Activated CD4-positive, alpha-beta T cell treated with anti-CD3 and anti-CD28 coated beads for 36 hours (primary cell): ENCODE data around the gene FTSJ1. TPM values are rescaled to one million over a fixed set of nuclear protein-coding genes. Genes with fewer than 3 reads are reported as not detected.
A peak's percentile ranks its signal among the peaks of the same experiment; 100 is the strongest.
"Not testable (repeated sequence)": the region's sequence is repeated elsewhere in the genome, so short reads cannot be mapped to it uniquely, and the experiment has no call there.

ENCODE experiments used
- ATAC-seq: fragments of 200-7000 bp; cut with Tn5 transposase; one replicate; pipeline ENCODE4 v1.10.0; 2021; ENCODE audit warnings: mild to moderate bottlenecking, moderate library complexity
- CTCF ChIA-PET: fragments of 350-600 bp; sonication (Branson Sonifier 250); formaldehyde crosslinking; loops from one replicate; lab custom pipeline; 2021; ENCODE audit warnings: antibody characterized with exemption; lab: Charles Lee
- POLR2A ChIA-PET: fragments of 350-600 bp; sonication (Branson Sonifier 250); formaldehyde crosslinking; loops from one replicate; lab custom pipeline; 2021; ENCODE audit warnings: antibody characterized with exemption, inconsistent platforms; lab: Charles Lee
- DNase-seq: peaks from one replicate; pipeline ENCODE4 v3.0.0-alpha.2; 2020
- H3K27ac Mint-ChIP-seq: one replicate; pipeline ENCODE4 v1.8.0; 2021; ENCODE audit warnings: mixed read lengths
- H3K27me3 Mint-ChIP-seq: one replicate; pipeline ENCODE4 v1.8.0; 2021; ENCODE audit warnings: mixed read lengths
- H3K36me3 Mint-ChIP-seq: one replicate; pipeline ENCODE4 v1.8.0; 2021; ENCODE audit warnings: low read depth, mixed read lengths
- H3K4me1 Mint-ChIP-seq: one replicate; pipeline ENCODE4 v1.8.0; 2021; ENCODE audit warnings: mixed read lengths
- H3K4me3 Mint-ChIP-seq: one replicate; pipeline ENCODE4 v1.8.0; 2021; ENCODE audit warnings: mild to moderate bottlenecking, moderate library complexity, mixed read lengths
- H3K9me3 Mint-ChIP-seq: one replicate; pipeline ENCODE4 v1.8.0; 2021; ENCODE audit warnings: low read depth, mixed read lengths
- intact Hi-C, 2 experiments: fragments of 100-400 bp; cut with DNase I in 1 of 2; cut with micrococcal nuclease in 1 of 2; formaldehyde crosslinking; loops; one replicate each; pipeline versions ENCODE4 v1.14.2 to v1.15.1; 2022 to 2024; cut with DNase I, micrococcal nuclease
- total RNA-seq, 2 experiments: library from RNA; stranded (reverse); gene quantifications; one replicate each; pipeline ENCODE4 v1.2.3, GENCODE V29; 2021

FTSJ1 gene, protein sequence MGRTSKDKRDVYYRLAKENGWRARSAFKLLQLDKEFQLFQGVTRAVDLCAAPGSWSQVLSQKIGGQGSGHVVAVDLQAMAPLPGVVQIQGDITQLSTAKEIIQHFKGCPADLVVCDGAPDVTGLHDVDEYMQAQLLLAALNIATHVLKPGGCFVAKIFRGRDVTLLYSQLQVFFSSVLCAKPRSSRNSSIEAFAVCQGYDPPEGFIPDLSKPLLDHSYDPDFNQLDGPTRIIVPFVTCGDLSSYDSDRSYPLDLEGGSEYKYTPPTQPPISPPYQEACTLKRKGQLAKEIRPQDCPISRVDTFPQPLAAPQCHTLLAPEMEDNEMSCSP
- total RNA-seq = 10 to 100 TPM; 73.0 to 93.7 TPM

DNA sequence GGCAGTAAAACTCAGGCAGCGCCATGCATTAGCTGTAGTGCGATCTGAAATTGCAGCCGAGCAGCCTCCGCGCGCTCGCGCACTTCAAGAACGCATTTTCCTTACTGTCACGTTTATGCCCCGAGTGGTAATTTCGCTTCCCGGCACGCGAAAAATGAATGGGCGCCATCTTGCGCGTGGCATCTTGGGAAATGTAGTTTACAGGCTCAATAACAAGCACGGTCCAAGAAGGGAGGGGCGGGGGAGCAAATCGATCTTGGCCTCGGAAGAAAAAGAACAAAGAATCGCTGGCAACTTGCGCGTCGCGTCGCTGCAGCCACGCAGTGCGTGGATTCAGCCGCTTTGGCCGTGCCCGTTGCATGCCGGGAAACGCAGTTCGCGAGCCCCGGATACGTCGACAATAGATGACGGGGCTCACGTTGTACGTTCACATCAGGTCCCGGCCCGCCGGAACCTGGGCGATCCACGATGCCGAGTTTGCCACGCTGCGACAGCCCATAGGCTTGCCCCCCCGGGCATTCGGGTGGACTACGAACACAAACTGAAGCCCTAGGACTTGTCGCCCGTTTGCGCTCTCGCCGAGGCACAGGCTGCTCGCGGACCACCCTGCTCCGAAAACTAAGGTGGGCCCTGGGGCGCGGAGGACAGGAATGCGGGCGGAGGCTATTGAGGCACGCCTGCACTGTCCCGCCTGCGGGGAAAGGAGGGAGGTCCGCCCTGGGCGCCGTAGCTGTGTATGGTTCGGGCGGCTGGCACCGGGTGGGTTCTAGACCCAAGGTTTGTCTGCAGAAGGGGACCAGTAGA, at the start of gene FTSJ1:
Gene FTSJ1 (plus strand): TSS at position 426 of the 804 bp plus-strand sequence. CDS start 1,849 bp downstream, outside the sequence.
- H3K9me3 Mint-ChIP-seq = no peaks in the 10 kb centered on the region
- intact Hi-C loops = loop anchor here (1.0 to 10.0 kb wide), 14 partner anchors 32 to 994 kb away; partner anchors contain the start of genes EBP (in 2 of the 2), PORCN (in 2 of the 2), RBM3 (in 2 of the 2) and TBC1D25 (in 2 of the 2)
- no peaks in the 10 kb centered on the region for H3K27me3 Mint-ChIP-seq
- peak; percentile 88 for DNase-seq
- H3K4me3 Mint-ChIP-seq = peak within 1 kb of the TSS; percentile 93
- peak; percentile 91 for ATAC-seq
- peaks cover 36% of the 10 kb centered on the region for H3K4me1 Mint-ChIP-seq
- ChIA-PET POLR2A (interaction anchor here (0.6 to 0.7 kb wide), 2 partner anchors 28 to 44 kb away, joined by 3 to 4 read pairs; no protein-coding TSS in a partner anchor), CTCF (no interaction called here)
- H3K36me3 Mint-ChIP-seq = peaks cover 32% of the 10 kb centered on the region
- H3K27ac Mint-ChIP-seq = peak within 1 kb of the TSS; percentile 90

DNA sequence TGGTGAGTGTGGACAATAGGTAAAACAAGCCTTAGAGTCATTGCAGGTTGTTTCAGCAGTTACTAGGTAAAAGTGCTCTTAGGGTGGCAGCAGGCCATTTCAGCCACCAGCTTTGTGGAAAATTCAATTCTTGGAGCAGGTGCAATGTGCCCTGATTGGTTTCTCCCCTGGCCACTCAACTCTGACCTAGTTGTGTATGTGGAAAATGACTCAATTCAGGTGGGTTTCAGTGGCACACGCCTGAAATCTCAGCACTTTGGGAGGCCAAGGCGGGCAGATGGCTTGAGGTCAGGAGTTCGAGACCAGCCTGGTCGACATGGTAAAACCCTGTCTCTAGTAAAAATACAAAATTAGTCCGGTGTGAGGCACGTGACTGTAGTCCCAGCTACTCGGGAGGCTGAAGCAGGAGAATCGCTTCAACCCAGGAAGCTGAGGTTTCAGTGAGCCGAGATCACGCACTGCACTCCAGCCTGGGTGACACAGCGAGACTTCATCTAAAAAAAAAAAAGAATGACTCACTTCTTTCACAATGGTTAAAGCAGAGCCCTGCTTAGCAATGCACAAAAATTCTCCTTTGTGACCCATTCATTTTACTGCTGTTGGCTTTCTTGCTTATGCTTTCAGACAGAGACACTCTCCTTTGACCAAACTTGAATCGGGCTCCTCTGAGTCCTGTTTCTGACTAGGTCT, 48.8 kb upstream of the FTSJ1 start:
- CTCF ChIA-PET, H3K9me3 Mint-ChIP-seq, H3K4me1 Mint-ChIP-seq, H3K27ac Mint-ChIP-seq, H3K27me3 Mint-ChIP-seq, DNase-seq, H3K36me3 Mint-ChIP-seq, H3K4me3 Mint-ChIP-seq, intact Hi-C loops, POLR2A ChIA-PET: not testable (repeated sequence)
- ATAC-seq = peak; percentile 99

DNA sequence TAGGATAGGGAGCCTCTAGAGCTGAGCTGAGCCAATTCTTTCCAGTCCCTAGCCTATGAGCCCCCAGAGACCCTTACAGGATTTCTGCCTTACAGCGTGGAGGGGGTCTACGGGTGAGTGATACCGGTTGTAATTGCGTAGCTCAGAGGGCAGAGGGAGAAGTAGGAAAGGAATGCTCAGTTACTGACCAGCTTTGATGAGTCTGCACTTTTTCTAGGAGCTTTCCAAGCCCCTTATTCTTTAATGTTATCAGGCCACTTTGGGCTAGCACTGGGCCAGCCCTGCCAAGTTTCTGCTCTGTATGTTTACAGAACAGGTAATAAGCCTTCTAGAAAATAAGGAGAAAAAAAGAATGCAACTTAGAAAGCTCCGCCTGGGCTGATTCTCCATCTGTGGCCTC, 46.4 kb upstream of the FTSJ1 start:
- CTCF ChIA-PET, H3K36me3 Mint-ChIP-seq, H3K9me3 Mint-ChIP-seq, H3K4me3 Mint-ChIP-seq, POLR2A ChIA-PET, DNase-seq, H3K27ac Mint-ChIP-seq, H3K27me3 Mint-ChIP-seq, intact Hi-C loops, ATAC-seq: not testable (repeated sequence)
- peaks cover 10% of the 10 kb centered on the region for H3K4me1 Mint-ChIP-seq

DNA sequence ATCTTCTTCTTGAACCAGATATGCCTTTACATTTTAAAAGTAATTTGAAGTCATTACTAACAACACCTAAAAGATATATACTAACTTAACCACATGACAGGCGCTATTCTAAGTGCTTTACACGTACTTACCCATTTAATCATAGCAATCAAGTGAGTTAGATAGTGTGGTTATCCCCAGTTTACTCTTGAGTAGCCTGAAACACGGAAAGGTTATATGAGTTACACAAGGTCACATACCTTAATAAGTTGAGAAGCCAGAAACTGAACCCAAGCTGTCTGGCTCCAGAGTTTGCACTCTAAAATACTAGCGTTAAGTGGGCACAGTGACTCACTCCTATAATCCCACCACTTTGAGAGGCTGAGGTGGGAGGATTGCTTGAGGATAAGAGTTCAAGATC, 45.8 kb upstream of the FTSJ1 start:
- intact Hi-C loops, H3K9me3 Mint-ChIP-seq, H3K27ac Mint-ChIP-seq, H3K36me3 Mint-ChIP-seq, H3K4me3 Mint-ChIP-seq, ATAC-seq, H3K27me3 Mint-ChIP-seq, DNase-seq, CTCF ChIA-PET, POLR2A ChIA-PET: not testable (repeated sequence)
- H3K4me1 Mint-ChIP-seq = peaks cover 10% of the 10 kb centered on the region

DNA sequence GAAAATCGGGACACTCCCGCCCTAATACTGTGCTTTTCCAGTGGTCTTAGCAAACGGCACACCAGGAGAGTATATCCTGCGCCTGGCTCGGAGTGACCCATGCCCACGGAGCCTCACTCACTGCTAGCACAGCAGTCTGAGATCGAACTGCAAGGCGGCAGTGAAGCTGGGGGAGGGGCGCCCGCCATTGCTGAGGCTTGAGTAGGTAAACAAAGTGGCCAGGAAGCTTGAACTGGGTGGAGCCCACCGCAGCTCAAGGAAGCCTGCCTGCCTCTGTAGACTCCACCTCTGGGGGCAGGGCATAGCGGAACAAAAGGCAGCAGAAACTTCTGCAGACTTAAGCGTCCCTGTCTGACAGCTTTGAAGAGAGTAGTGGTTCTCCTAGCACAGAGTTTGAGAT, 42.3 kb upstream of the FTSJ1 start:
- ATAC-seq, CTCF ChIA-PET, POLR2A ChIA-PET: not testable (repeated sequence)

DNA sequence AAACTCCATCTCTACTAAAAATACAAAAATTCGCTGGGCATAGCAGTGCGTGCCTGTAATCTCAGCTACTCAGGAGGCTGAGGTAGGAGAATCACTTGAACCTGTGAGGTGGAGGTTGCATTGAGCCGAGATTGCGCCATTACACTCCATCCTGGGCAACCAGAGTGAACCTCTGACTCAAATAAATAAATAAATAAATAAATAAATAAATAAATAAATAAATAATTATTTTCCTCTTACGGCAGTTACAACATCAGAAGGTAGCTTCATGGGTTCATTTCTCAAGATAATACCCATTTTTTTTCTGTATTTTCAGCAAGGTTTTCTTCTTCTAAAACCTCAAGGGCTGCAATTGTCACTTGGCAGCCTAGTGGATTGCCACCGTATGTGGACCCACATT, 28.8 kb upstream of the FTSJ1 start:
- intact Hi-C loops, H3K4me3 Mint-ChIP-seq, H3K27me3 Mint-ChIP-seq, CTCF ChIA-PET, H3K27ac Mint-ChIP-seq, ATAC-seq, H3K36me3 Mint-ChIP-seq, H3K4me1 Mint-ChIP-seq, DNase-seq, H3K9me3 Mint-ChIP-seq, POLR2A ChIA-PET: not testable (repeated sequence)

More for the DNA sequence above, 42.3 kb upstream of the FTSJ1 start:
- H3K27ac Mint-ChIP-seq, H3K36me3 Mint-ChIP-seq, H3K27me3 Mint-ChIP-seq, H3K9me3 Mint-ChIP-seq, H3K4me1 Mint-ChIP-seq, H3K4me3 Mint-ChIP-seq, intact Hi-C loops: not testable (repeated sequence)
- DNase-seq = peak; percentile 15

DNA sequence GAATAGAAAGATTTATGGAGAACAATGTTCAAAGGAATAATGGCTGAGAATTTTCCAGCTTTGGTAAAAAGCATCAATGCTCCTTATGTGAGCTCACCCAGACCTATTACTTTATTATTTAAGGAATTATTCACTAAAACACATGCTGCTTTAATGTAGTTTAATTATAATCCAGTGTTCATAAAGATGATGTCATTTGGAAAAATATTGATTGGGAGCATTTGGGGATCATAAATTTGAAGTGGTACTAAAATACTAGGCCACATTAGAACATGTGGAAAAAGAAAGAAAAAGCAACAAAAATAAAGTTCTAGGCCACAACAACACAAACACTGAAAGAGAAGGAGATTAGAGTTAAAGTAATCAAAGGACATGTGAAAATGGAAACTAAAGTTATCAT, 25.9 kb upstream of the FTSJ1 start:
- intact Hi-C loops = no loop called here

DNA sequence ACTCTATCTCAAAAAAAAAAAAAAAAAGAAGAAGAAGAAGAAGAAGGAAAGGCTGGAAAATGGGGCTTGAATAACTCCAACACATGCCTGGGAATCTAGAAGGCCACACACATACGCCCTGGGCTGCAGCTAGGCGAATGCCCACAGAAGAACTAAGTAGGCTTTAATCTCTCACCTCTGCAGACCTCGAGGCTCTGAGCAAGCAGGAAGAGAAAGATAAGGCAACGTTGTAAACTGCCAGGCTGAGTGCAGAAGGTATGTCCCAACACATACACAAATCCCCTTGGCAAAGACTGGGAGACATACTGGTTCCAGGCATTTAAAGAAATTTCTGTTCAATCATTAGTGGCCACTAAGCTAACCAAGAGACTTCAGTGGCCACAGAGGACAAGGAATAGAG, 24.3 kb upstream of the FTSJ1 start:
- ATAC-seq (no peak), DNase-seq (no peak)
- no peaks in the 10 kb centered on the region for H3K36me3 Mint-ChIP-seq
- H3K9me3 Mint-ChIP-seq = no peaks in the 10 kb centered on the region
- POLR2A ChIA-PET = no interaction called here
- CTCF ChIA-PET = no interaction called here
- H3K4me3 Mint-ChIP-seq = no peak overlapping the region
- intact Hi-C loops = no loop called here
- H3K27me3 Mint-ChIP-seq = no peaks in the 10 kb centered on the region
- H3K27ac Mint-ChIP-seq = no peak overlapping the region
- H3K4me1 Mint-ChIP-seq = no peaks in the 10 kb centered on the region

More for the DNA sequence above, 25.9 kb upstream of the FTSJ1 start:
- POLR2A ChIA-PET = no interaction called here
- DNase-seq (no peak), ATAC-seq (no peak)
- H3K27me3 Mint-ChIP-seq = no peaks in the 10 kb centered on the region
- CTCF ChIA-PET = interaction anchor here (0.7 kb wide), 1 partner anchor 155 kb away, joined by 3 read pairs; no protein-coding TSS in a partner anchor
- no peaks in the 10 kb centered on the region for H3K4me1 Mint-ChIP-seq
- no peaks in the 10 kb centered on the region for H3K9me3 Mint-ChIP-seq
- no peaks in the 10 kb centered on the region for H3K36me3 Mint-ChIP-seq
- no peak overlapping the region for H3K27ac Mint-ChIP-seq
- no peak overlapping the region for H3K4me3 Mint-ChIP-seq

DNA sequence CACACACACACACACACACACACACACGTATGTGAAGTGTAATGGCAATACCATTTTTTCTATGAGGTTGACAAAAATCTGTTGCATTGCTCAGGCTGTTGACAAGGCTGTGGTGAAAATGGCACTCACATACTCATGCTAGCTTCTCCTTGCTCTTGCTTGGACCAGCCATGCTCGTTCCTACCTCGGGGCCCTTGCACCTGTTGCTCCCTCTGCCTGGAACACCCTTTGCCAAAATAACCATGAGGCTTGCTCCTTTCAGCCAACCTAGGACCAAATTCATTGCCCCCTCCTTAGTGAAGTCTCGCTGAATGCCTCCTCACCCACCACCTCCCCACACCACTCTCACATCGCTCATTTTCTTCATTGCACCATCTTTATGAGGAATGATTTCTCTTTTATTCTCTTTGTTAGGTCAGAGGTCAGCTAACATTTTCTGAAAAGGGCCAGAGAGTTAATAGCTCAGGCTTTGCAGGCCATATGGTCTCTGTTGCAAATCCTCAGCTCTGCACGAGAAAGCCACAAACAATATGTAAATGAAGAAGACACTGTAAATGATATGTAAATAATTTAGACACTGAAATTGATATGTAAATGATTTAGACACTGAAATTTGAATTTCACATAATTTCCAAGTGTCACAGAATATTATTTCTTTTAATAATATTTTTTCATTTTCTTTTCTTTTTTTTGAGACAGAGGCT, 19.2 kb upstream of the FTSJ1 start:
- no peak for ATAC-seq
- ChIA-PET POLR2A (interaction anchor here (0.6 kb wide), 1 partner anchor 117 kb away, joined by 3 read pairs; the partner anchor contains the start of gene RBM3), CTCF (interaction anchor here (0.6 kb wide), 1 partner anchor 27 kb away, joined by 4 read pairs; no protein-coding TSS in a partner anchor)
- H3K4me3 Mint-ChIP-seq = no peak overlapping the region
- peaks cover 24% of the 10 kb centered on the region for H3K36me3 Mint-ChIP-seq
- no peaks in the 10 kb centered on the region for H3K27me3 Mint-ChIP-seq
- intact Hi-C loops = no loop called here
- H3K27ac Mint-ChIP-seq = no peak overlapping the region
- H3K4me1 Mint-ChIP-seq = peaks cover 5% of the 10 kb centered on the region
- no peak for DNase-seq
- H3K9me3 Mint-ChIP-seq = no peaks in the 10 kb centered on the region

DNA sequence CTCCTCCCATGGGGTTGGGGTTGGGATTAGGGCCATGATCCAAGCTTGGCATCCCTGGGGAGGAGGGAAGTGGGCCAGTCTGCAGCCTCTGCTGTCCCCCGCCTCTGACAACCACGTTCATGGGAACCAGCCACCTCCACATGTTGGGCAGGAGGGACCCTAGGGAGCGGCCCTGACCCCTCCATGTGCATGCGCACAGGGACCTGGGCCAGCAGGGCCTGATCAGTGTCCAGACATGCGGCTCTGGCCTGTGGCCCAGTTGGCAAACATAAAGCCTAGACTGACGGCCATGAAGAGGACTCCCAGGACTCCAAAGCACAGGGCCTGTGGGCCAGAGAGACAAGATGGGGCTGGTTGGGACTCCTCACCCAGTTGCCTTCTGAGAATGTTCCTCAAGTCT, 17.3 kb upstream of the FTSJ1 start:
- no peak overlapping the region for H3K27ac Mint-ChIP-seq
- ATAC-seq (no peak), DNase-seq (no peak)
- no peak overlapping the region for H3K4me3 Mint-ChIP-seq
- peaks cover 14% of the 10 kb centered on the region for H3K4me1 Mint-ChIP-seq
- CTCF ChIA-PET = no interaction called here
- no peaks in the 10 kb centered on the region for H3K9me3 Mint-ChIP-seq
- intact Hi-C loops = no loop called here
- POLR2A ChIA-PET = no interaction called here
- H3K27me3 Mint-ChIP-seq = no peaks in the 10 kb centered on the region
- peaks cover 34% of the 10 kb centered on the region for H3K36me3 Mint-ChIP-seq

DNA sequence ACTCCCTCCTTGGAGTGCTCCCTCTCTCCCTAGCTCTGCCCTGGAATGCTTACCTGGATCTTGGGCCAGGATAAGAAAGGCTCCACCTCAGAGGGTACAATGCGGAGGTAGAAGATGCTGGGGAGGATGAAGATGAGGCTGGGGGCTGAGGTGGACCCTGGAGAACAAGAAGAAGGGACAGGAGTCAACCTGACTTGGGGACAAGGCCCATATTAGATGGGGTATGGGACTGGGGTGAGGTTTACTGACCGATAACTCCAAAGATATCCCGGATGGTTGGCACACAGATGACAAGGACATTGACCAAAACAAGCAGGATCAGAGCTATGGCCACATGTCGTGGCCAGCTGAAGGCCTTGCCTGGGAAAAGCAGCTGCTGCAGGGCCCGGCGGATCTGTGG, 16.5 kb upstream of the FTSJ1 start:
- DNase-seq (no peak), ATAC-seq (no peak)
- H3K27me3 Mint-ChIP-seq = no peaks in the 10 kb centered on the region
- CTCF ChIA-PET = no interaction called here
- intact Hi-C loops = no loop called here
- no peak overlapping the region for H3K4me3 Mint-ChIP-seq
- no peaks in the 10 kb centered on the region for H3K9me3 Mint-ChIP-seq
- peaks cover 21% of the 10 kb centered on the region for H3K4me1 Mint-ChIP-seq
- POLR2A ChIA-PET = no interaction called here
- H3K27ac Mint-ChIP-seq = no peak overlapping the region
- peaks cover 41% of the 10 kb centered on the region for H3K36me3 Mint-ChIP-seq
